Breast epithelium (tissue), 3 donors: ENCODE data around the gene TENM4.

Experiments
- POLR2A ChIP-seq: fragments of 450-650 bp; IDR thresholded peaks from one replicate; pipeline ENCODE4 v1.6.1; 2016; ENCODE audit warnings: antibody characterized with exemption, mild to moderate bottlenecking, moderate library complexity
- TF ChIP-seq, protein P1 (sequence below), 3 donors: fragments of 450-650 bp; IDR thresholded peaks; one replicate each; pipeline ENCODE4 v1.5.1; 2016 to 2017; ENCODE audit warnings: antibody characterized with exemption in 3 of 3, mild to moderate bottlenecking in 3 of 3, moderate library complexity in 3 of 3

DNA sequence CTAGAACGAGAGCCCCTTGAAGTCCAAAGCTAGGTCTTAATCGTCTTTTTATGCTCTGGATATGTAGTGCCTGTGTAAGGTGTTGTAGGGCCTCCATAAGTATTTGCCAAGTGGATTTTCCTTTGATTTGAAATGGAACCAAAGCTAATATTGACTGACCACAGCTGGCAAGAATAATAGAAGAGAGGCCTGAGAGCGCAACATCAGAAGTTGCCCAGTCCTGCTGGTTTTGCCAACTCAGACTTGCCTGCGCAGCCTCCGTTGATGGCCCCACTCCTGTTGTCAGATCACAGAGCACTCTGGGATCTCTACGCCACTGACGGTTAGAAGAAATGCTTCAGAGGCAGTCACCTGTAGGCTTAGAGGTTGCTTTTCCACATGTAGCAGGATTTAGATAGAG lies 251.2 kb downstream of the TENM4 start:
- TF ChIP-seq, protein P1, sequence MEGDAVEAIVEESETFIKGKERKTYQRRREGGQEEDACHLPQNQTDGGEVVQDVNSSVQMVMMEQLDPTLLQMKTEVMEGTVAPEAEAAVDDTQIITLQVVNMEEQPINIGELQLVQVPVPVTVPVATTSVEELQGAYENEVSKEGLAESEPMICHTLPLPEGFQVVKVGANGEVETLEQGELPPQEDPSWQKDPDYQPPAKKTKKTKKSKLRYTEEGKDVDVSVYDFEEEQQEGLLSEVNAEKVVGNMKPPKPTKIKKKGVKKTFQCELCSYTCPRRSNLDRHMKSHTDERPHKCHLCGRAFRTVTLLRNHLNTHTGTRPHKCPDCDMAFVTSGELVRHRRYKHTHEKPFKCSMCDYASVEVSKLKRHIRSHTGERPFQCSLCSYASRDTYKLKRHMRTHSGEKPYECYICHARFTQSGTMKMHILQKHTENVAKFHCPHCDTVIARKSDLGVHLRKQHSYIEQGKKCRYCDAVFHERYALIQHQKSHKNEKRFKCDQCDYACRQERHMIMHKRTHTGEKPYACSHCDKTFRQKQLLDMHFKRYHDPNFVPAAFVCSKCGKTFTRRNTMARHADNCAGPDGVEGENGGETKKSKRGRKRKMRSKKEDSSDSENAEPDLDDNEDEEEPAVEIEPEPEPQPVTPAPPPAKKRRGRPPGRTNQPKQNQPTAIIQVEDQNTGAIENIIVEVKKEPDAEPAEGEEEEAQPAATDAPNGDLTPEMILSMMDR (IDR thresholded peaks at IDR 0.05): no peak
- no peak for TF ChIP-seq POLR2A
